8988T (cell line): Measurements from ENCODE around the gene PTBP3.
"Not testable (repeated sequence)": the region's sequence is repeated elsewhere in the genome, so short reads cannot be mapped to it uniquely, and the experiment has no call there.

ENCODE experiments used
- DNase-seq: peaks from one replicate; pipeline ENCODE4 v3.0.0; 2011

The PTBP3 gene

GRCh38 chr9:112267086-112267485, 66.3 kb downstream of the PTBP3 start:
- not testable (repeated sequence) for DNase-seq

GRCh38 chr9:112265391-112265790, 68.0 kb downstream of the PTBP3 start:
- no peak for DNase-seq

GRCh38 chr9:112262577-112262976, 70.8 kb downstream of the PTBP3 start:
- DNase-seq, result no peak

- no peak for DNase-seq
Measured at GRCh38 chr9:112261133-112261532, 72.3 kb downstream of the PTBP3 start.

GRCh38 chr9:112258106-112258505, 75.3 kb downstream of the PTBP3 start:
- no peak for DNase-seq

- DNase-seq, result no peak
Measured at GRCh38 chr9:112252194-112252593, 81.2 kb downstream of the PTBP3 start.

GRCh38 chr9:112249277-112249676, 84.1 kb downstream of the PTBP3 start:
- no peak for DNase-seq

GRCh38 chr9:112248722-112249121, 84.7 kb downstream of the PTBP3 start:
- no peak for DNase-seq

- no peak for DNase-seq
Measured at GRCh38 chr9:112247090-112247489, 86.3 kb downstream of the PTBP3 start.

- no peak for DNase-seq
Measured at GRCh38 chr9:112245126-112245525, 88.3 kb downstream of the PTBP3 start.

GRCh38 chr9:112242147-112242804, 91.1 kb downstream of the PTBP3 start:
- DNase-seq, result no peak

GRCh38 chr9:112241491-112241890, 91.9 kb downstream of the PTBP3 start:
- DNase-seq, result no peak

- DNase-seq, result no peak
Measured at GRCh38 chr9:112239708-112240107, 93.7 kb downstream of the PTBP3 start.

- DNase-seq, result no peak
Measured at GRCh38 chr9:112239284-112239683, 94.1 kb downstream of the PTBP3 start.

- DNase-seq, result no peak
Measured at GRCh38 chr9:112234779-112235178, 98.6 kb downstream of the PTBP3 start.

- DNase-seq, result no peak
Measured at GRCh38 chr9:112233769-112234168, 99.7 kb downstream of the PTBP3 start.

GRCh38 chr9:112232233-112232632, 101.2 kb downstream of the PTBP3 start:
- no peak for DNase-seq

- DNase-seq, result no peak
Measured at GRCh38 chr9:112226091-112226490, 107.3 kb downstream of the PTBP3 start.

- no peak for DNase-seq
Measured at GRCh38 chr9:112224401-112225289, 108.8 kb downstream of the PTBP3 start.

GRCh38 chr9:112218908-112219307, 114.5 kb downstream of the PTBP3 start:
- no peak for DNase-seq

- no peak for DNase-seq
Measured at GRCh38 chr9:112212926-112213325, 120.5 kb downstream of the PTBP3 start.

- DNase-seq, result no peak
Measured at GRCh38 chr9:112207451-112207850, 126.0 kb downstream of the PTBP3 start.

- DNase-seq, result no peak
Measured at GRCh38 chr9:112203536-112203935, 129.9 kb downstream of the PTBP3 start.

- DNase-seq, result no peak
Measured at GRCh38 chr9:112200711-112201110, 132.7 kb downstream of the PTBP3 start.
